GM13976 (cell line): Measurements from ENCODE around the gene SUN2.

Source experiments
- DNase-seq: peaks from one replicate; pipeline ENCODE4 v3.0.0; 2012; ENCODE audit warnings: low spot score
- in situ Hi-C: fragments of 300-500 bp; cut with MboI; formaldehyde crosslinking; loops from one replicate; pipeline ENCODE4 v1.12.0; 2022; ENCODE audit warnings: low sequenced_read_pairs, mixed read lengths, inconsistent platforms; ENCODE audit not compliant: unreplicated experiment
- TF ChIP-seq, protein P1 (sequence below): IDR thresholded peaks from 2 replicates; pipeline ENCODE4 v1.5.1; 2012; ENCODE audit warnings: borderline replicate concordance, mild to moderate bottlenecking; ENCODE audit not compliant: insufficient read depth; ENCODE audit errors: extremely low read depth, missing control alignments, control extremely low read depth

The SUN2 gene

DNA sequence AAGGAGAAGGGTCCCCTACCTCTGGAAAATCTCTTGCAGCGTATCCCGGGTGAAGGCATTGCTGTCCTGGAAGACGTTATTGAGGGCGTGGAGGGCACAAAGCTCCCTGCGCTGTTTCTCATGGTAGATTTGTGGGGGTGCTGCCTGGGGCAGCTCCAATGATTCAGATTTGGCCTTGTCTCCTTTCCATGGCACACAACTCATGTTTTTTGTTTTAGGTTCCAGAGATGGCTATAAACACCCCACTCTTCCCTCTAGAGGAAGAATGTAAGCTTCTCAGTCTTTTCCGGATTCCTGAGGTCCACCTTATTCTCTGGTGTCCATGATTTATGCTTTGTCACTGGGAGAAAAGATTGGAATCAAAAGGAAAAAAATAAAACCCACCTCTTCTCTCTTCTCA, 56.0 kb downstream of the SUN2 start:
- in situ Hi-C loops = no loop called here
- TF ChIP-seq, protein P1, sequence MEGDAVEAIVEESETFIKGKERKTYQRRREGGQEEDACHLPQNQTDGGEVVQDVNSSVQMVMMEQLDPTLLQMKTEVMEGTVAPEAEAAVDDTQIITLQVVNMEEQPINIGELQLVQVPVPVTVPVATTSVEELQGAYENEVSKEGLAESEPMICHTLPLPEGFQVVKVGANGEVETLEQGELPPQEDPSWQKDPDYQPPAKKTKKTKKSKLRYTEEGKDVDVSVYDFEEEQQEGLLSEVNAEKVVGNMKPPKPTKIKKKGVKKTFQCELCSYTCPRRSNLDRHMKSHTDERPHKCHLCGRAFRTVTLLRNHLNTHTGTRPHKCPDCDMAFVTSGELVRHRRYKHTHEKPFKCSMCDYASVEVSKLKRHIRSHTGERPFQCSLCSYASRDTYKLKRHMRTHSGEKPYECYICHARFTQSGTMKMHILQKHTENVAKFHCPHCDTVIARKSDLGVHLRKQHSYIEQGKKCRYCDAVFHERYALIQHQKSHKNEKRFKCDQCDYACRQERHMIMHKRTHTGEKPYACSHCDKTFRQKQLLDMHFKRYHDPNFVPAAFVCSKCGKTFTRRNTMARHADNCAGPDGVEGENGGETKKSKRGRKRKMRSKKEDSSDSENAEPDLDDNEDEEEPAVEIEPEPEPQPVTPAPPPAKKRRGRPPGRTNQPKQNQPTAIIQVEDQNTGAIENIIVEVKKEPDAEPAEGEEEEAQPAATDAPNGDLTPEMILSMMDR = no peak

DNA sequence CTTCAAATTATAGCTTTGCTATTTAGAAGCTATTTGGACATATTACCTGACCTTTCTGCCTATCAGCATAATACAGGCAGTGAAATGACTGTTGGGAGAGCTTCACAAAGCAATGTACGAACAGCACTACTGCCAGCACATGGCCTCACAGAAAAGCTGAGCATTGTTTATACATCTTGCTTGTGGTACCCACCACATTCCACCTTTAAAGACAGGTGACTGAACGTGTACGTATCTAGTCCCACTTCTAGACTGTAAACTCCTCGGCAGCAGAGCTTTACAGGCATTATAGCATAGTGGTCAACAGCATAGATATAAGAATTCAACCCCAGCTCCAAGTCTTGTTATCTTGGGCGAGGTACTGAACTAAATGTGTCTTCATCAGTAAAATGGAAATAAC, 56.7 kb downstream of the SUN2 start:
- DNase-seq = no peak
- TF ChIP-seq, protein P1 = no peak
- in situ Hi-C loops = no loop called here

More for the DNA sequence above, 56.0 kb downstream of the SUN2 start:
- DNase-seq = no peak

DNA sequence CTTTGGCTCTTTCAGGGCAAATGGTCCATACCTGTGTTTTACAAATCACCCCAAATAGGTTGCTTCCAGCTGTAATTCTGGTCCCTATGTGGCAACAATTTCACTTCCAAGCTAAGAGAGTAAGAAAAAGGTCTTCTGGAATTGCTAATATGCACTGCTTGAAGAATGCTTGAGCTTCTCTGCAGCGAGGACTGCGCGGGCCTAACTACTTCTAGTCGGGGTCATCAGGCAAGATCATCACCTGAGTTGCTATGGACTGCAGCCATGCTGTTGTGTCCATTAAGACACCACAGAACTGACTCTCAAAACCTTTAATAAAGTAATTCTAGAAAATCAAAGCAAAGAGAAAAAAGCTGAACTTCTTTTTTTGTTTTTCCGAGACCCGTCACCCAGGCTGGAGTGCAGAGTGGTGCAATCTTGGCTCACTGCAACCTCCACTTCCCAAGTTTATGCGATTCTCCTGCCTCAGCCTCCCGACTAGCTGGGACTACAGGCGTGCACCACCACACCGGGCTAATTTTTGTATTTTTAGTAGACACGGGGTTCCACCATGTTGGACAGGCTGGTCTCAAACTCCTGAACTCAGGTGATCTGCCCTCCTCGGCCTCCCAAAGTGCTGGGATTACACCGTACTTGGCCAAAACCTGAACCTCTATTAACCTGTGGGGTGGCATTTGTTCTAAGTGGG, 57.2 kb downstream of the SUN2 start:
- TF ChIP-seq, protein P1 = no peak
- in situ Hi-C loops = no loop called here
- DNase-seq = no peak

DNA sequence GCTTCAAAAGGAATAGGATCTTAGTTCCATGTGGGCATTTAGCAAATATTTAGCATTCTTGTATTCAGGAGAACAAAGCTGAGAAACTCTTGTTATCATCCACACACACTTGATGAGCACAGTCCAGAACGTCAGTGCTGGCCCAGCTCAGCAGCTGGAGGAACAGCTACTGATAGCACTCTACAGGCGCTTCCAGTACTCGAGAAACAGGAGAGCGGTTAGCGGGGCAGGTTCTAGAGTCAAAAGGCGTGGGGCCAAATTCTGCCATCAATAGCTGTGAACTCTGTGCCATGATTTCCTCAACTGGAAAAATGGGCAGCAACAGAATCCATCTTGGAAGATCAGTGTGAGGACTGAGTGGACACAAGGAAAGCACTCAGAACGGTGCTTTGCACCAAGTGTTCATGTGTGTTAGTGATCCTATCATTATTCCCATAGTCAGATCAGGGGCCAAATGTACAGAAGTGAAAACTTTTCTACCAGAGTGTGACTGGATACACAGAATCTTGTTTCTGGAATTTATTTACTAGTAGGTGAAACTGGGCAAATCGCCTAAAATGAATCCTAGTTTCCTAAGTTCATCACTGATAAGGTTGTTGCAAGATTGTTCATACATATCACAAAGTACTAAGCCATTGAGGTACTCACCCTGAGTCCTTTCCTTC, 58.2 kb downstream of the SUN2 start:
- no peak for DNase-seq
- TF ChIP-seq, protein P1 = no peak
- in situ Hi-C loops = no loop called here

DNA sequence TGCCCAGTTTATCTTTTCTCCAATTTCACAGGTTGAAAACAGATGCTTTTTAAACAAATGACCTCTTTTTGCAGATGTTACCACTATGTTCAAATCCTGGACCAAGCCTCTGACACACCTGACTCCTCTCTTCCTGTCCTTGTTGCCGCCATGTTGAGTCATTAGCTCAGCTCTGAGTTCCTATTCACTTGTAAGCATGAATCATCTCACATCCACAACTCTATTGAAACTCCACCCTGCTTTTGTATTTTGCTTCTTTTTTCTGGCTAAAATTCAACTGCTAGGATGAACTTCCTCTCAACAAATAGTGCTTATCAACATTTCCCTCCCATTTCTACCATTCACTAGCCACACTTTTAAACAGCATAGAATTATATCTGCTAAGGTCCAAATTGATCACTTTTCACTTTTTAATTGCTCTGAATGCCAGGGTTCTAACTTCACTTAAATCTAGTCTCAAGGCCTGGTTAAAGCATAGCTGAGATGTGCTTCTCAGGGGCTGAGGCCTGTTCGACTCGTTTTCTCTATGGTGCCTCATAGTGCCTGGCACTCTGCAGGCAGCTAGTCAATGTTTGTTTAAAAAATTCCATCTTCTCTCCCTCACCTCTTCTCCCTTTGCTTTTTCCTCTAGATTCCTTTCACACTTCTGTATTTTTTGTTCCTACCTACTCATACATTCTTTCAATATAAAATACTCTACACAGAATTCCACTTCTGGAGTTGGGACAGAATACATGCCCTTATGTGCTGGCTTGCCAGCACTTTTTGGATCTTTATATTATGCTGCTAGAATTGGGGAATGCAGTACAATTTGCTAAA, 59.0 kb downstream of the SUN2 start:
- in situ Hi-C loops = no loop called here
- no peak for DNase-seq
- TF ChIP-seq, protein P1 = no peak

DNA sequence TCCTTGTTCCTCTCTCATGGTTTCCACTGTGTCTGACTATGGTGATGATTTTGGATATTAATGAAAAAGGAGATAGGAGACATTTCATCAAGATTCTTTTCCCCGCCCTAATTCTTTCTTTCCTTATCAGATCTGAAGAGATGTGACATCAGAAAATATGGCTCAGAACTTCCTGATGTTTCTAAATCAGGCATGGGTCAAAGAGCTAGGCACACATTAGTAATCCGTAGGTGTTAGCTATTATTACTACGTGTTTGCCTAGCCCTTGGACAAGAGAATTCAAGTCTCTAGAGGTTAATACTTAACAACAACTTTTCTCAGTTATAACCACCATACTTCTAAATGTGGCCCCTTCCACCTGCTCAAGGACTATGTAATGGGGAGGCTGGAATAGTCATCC, 60.9 kb downstream of the SUN2 start:
- TF ChIP-seq, protein P1 = no peak
- in situ Hi-C loops = no loop called here
- no peak for DNase-seq
